ENCODE results near the gene PHF14. TPM values are rescaled to one million over a fixed set of nuclear protein-coding genes. Genes with fewer than 3 reads are reported as not detected.
A peak's percentile ranks its signal among the peaks of the same experiment; 100 is the strongest.
"Not testable (repeated sequence)": the region's sequence is repeated elsewhere in the genome, so short reads cannot be mapped to it uniquely, and the experiment has no call there.

PHF14 gene
- total and polyA plus RNA-seq, 8 donors = 27.5 to 85.9 (median 68.0) TPM

GRCh38 chr7:10940704-10941355 lies 32.8 kb upstream of the PHF14 start:
- H3K9me3 ChIP-seq = no peaks in the 10 kb centered on the region
- peak overlapping the region; percentile 92 to 94 for H3K27ac ChIP-seq
- no peak for DNase-seq
- H3K36me3 ChIP-seq = peaks cover 0 to 18% of the 10 kb centered on the region in 2 donors
- H3K4me3 ChIP-seq = peak overlapping the region; percentile 71 to 76
- intact Hi-C loops (cut with DNase I) = no loop called here
- H3K4me1 ChIP-seq = peaks cover 17 to 23% of the 10 kb centered on the region in 2 donors
- ATAC-seq = peak; percentile 6
- no peak for TF ChIP-seq CTCF (IDR thresholded peaks at IDR 0.05)
- H3K27me3 ChIP-seq = no peaks in the 10 kb centered on the region

- Histone ChIP-seq H3K27ac (no peak overlapping the region), H3K27me3 (no peaks in the 10 kb centered on the region), H3K9me3 (no peaks in the 10 kb centered on the region), H3K4me1 (no peaks in the 10 kb centered on the region), H3K4me3 (no peak overlapping the region), H3K36me3 (no peaks in the 10 kb centered on the region)
- TF ChIP-seq CTCF (IDR thresholded peaks at IDR 0.05) = no peak
- intact Hi-C loops (cut with DNase I) = no loop called here
- ATAC-seq = no peak
- DNase-seq = no peak
These were observed 23.2 kb upstream of the PHF14 start for GRCh38 chr7:10950494-10950893.

- H3K27me3 ChIP-seq; H3K4me1 ChIP-seq; H3K27ac ChIP-seq; ATAC-seq; intact Hi-C loops (cut with DNase I); H3K36me3 ChIP-seq; H3K9me3 ChIP-seq; H3K4me3 ChIP-seq; DNase-seq: not testable (repeated sequence)
These were observed 22.6 kb upstream of the PHF14 start for GRCh38 chr7:10950974-10951578.

- DNase-seq (no peak), ATAC-seq (peak; percentile 73)
- H3K4me3 ChIP-seq = no peak overlapping the region
- no peaks in the 10 kb centered on the region for H3K4me1 ChIP-seq
- no peak for TF ChIP-seq CTCF (IDR thresholded peaks at IDR 0.05)
- no peaks in the 10 kb centered on the region for H3K9me3 ChIP-seq
- intact Hi-C loops (cut with DNase I) = no loop called here
- no peaks in the 10 kb centered on the region for H3K36me3 ChIP-seq
- no peaks in the 10 kb centered on the region for H3K27me3 ChIP-seq
- no peak overlapping the region for H3K27ac ChIP-seq
These were observed 21.1 kb upstream of the PHF14 start for GRCh38 chr7:10952588-10952987.

GRCh38 chr7:10953078-10953750 lies 20.5 kb upstream of the PHF14 start:
- H3K36me3 ChIP-seq; DNase-seq; H3K9me3 ChIP-seq; H3K27ac ChIP-seq; intact Hi-C loops (cut with DNase I); H3K27me3 ChIP-seq; H3K4me3 ChIP-seq; H3K4me1 ChIP-seq: not testable (repeated sequence)
- ATAC-seq = peak; percentile 24

- H3K27ac ChIP-seq = no peak overlapping the region
- peaks cover 0 to 4% of the 10 kb centered on the region in 2 donors for H3K9me3 ChIP-seq
- no peak for DNase-seq
- TF ChIP-seq CTCF (IDR thresholded peaks at IDR 0.05) = no peak
- ATAC-seq = no peak
- H3K27me3 ChIP-seq = no peaks in the 10 kb centered on the region
- no peak overlapping the region for H3K4me3 ChIP-seq
- no peaks in the 10 kb centered on the region for H3K4me1 ChIP-seq
- intact Hi-C loops (cut with DNase I) = no loop called here
- no peaks in the 10 kb centered on the region for H3K36me3 ChIP-seq
These were observed 17.1 kb upstream of the PHF14 start for GRCh38 chr7:10956528-10956927.

GRCh38 chr7:10960242-10960641 lies 13.4 kb upstream of the PHF14 start:
- DNase-seq; H3K27me3 ChIP-seq; intact Hi-C loops (cut with DNase I); ATAC-seq; H3K4me3 ChIP-seq; H3K27ac ChIP-seq; H3K36me3 ChIP-seq; H3K4me1 ChIP-seq; H3K9me3 ChIP-seq: not testable (repeated sequence)

GRCh38 chr7:10965016-10965415 lies 8.7 kb upstream of the PHF14 start:
- intact Hi-C loops (cut with DNase I); H3K4me3 ChIP-seq; H3K9me3 ChIP-seq; H3K27ac ChIP-seq; H3K4me1 ChIP-seq; H3K27me3 ChIP-seq; ATAC-seq; DNase-seq; H3K36me3 ChIP-seq: not testable (repeated sequence)

All from left lung (tissue), 10 donors.